GM19463 (cell line): ENCODE measurements around the gene H2BK1.

ENCODE experiments used
- ATAC-seq: cut with Tn5 transposase; IDR thresholded peaks from one replicate; pipeline ENCODE4 v1.9.1; 2021; ENCODE audit warnings: mild to moderate bottlenecking, moderate library complexity; ENCODE audit not compliant: unreplicated experiment

Gene H2BK1

DNA sequence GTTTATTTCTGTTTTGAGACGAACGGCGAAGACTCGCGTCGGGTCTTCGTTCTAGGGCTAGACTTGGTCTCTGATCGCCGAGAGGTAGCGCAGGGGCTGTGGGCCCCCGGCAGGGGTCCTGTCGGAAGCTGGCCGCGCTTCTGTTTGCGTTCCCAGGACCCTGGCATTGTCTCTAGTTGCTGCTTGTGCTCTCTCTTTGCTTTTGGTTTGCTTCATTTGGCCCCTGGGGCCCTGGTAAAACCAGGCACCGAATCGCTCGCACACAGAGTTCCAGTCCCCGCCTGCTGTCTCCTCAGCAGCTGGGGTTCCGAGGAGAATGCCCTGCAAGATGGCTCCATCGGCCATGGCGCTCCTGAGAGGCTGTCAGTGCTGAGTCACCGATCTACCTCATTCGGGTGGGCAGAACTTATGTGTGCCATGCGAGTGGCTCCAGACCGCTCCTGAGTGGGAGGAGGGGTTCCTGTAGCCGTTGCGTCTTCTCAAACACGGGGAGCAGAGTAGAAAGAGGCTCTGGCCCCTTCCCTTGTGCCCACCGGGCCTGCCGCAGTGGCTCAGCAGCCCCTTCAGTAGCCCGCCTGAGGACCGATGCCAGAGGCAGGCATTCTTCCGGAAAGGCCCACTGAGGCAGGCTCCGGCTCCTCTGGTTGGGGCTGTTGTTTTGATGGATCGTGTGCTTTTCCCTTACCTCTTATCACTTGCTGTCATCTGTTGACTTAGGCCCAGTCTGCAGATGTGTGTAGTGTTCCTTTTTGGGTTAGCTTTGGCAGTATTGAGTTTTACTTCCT, 22.8 kb upstream of the H2BK1 start:
- no peak for ATAC-seq

GRCh38 chr7:151232091-151232916, 22.0 kb upstream of the H2BK1 start, which contains the start of gene CHPF2:
Gene CHPF2 (plus strand): TSS chr7:151232483. CDS start chr7:151234012, 1,529 bp downstream.
- peak; percentile 99 for ATAC-seq

GRCh38 chr7:151231080-151231479, 20.8 kb upstream of the H2BK1 start:
- ATAC-seq: no peak

DNA sequence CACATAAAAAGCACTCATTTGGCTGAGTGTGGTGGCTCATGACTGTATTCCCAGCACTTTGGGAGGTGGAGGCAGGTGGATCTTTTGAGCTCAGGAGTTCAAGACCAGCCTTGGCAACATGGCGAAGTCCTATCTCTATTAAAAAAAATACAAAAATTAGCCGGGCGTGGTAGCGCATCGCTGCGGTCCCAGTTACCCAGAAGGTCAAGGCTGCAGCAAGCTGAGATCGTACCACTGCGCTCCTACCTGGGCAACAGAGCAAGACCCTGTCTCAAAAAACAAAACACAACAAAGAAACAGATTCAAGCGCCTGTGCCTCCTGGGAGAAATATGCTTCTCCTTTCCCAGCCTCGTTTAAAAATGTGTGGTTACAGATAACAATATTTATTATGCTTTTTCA, 19.0 kb upstream of the H2BK1 start:
- no peak for ATAC-seq

DNA sequence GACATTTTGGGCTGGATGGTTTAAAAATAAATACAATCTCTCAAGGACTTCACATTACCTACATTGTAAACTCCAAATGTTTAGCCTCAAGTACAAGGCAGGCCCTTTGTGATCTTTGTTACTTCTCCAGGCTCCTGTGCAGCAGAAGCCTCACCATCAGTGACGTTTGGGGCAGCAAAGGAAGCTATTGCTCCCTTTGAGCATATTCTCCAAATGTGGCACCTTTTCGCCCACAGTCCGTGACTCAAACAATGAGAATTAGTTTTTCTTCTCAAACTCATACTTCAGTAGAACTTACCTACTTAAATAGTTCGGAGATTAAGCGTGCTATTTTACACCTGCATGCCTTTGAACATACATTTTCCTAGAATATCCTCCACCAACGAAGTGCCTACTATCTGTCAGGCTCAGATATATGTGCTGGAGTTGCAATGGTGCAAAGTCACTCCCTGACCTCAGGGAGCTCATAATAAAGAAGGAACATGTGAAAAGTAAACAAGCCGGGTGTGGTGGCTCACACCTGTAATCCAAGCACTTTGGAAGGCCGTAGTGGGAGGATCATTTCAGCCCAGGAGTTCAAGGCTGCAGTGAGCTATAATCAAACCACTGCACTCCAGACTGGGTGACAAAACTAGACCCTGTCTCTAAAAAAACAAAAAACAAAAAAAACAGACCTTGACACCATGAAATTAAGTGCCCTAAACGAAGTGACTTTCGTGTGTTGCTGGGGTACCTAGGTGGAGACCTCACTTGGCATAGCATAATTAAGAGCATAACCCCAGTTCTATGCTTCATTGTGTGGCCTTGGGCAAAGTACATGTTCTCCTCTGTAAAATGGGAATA, 18.0 kb upstream of the H2BK1 start:
- no peak for ATAC-seq

DNA sequence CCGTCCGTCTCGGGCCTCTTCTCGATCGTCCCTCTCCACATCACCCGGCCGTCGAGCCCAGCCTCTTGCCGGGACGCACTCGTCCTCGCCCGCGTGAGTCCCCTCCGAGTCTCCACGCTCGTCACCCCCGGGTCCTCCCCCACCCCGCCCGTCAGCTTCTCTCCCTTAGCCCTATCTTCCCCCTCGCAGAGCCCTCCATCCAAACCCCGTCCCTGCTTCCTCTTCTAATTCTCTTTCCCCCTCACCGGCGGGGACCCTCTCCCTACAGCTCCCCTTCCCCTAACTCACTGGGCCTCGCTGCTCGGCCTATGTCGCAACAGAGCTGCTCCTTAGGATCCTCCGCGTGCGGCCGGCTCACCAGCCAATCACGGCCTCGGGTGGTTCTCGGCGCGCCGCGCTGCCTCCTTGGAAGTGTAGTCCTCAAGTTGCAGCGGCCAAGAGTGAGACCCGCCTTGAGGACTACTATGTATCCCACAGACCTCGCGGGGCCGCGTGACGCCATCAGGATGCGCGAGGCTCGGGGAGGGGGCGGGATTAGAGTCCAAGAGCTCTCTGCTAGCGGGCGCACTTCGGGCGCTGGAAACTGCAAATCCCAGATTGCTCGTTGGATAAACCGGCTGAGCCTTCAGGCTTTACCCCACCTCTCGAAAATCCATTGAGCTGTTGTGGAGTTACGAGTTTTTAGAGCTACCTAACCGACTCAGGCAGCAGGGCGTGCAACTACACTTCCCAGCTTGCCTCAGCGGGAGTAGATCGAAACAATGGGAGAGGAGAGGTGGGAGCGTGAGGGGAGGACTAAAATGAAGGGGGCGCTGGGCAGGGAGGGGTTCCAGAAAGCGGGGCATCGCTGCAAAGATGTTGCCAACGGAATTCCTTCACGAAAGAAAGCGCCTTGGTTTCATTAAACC, 16.8 kb upstream of the H2BK1 start, which contains the start of gene ABCF2:
Gene ABCF2 (minus strand): TSS at position 331 of the 908 bp plus-strand sequence. CDS start 747 bp downstream, outside the sequence.
- ATAC-seq: peak; percentile 99

- ATAC-seq: no peak
These were observed 16.2 kb upstream of the H2BK1 start for GRCh38 chr7:151226560-151226874.

DNA sequence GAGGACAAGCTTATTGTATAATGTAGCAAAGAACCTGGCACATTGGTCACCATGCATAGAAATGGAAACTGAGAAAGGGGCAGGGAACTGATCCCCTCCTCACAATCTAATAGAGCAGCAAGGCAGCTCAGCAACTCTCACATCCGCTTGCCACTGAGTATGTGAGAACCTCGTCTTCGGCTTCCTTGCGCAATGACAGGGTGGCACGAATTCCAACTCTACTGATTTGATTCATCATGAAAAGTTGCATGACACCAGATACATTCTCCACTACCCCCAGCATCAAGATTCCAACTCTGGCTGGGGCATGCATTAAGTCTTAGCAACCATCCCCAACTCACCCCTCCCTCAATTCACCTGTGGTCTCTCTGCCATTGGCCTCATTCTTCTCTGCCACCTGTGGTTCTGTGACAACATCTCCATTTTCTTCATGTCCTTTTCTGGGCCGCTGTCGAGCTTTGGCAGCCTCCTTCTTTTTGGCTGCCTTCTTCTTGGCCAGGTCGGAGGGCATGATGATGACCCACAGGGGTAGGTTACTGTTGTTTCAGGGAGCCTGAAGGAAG, 15.7 kb upstream of the H2BK1 start:
- ATAC-seq: no peak

DNA sequence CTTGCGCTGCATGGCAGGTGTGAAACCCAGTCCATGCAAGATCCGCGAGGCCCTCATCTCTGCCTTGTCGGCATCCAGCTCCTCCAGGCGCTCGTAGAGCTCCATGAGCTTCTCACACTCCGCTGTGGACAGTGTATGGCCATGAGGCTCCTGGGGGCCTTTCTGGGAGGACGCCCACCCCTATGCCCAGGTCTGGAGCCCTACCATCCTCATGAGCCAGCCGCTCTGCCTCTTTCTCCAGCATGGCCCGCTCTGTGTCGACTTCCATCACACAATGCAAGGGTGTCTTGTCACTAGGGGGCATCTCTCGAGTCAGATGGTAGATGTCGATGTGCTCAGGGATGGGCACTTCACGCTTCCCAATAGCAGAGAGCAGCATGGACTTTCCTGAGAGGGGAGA, 13.4 kb upstream of the H2BK1 start:
- no peak for ATAC-seq

GRCh38 chr7:151218170-151218569, 7.9 kb upstream of the H2BK1 start:
- ATAC-seq: no peak

DNA sequence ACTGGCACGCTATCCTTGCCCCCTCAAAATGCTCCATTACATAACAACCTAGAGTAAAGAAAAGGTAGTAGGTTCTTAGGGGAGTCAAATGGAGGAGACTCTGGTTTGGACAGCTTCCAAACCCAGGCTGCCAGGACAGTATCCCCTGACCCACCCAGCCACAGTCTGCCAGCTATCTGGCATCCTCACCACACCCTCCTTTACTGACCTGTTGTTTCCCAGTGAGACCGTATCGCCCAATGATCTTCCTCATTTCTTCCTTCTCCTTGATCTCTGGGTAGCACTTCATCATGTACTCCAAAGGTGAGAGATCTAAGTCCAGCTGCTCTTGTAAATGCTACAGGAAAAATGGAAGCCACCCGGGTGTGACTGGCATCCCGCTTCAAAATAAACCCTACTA, 5.1 kb upstream of the H2BK1 start:
- no peak for ATAC-seq

- no peak for ATAC-seq
These were observed 3.5 kb upstream of the H2BK1 start for GRCh38 chr7:151213826-151214225.

DNA sequence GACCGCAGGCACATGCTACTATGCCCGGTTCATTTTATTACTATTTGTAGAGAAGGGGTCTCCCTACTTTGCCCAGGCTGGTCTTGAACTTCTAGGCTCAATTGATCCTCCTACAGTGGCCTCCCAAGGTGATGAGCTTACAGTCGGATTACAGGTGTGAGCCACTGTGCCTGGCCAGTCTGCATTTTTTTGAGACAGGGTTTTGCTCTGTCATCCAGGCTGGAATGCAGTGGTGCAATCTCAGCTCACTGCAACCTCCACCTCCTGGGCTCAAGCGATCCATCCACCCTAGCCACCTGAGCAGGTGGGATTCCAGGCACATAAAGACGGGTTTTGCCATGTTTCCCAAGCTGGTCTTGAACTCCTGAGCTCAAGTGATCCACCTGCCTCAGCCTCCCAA, 2.3 kb upstream of the H2BK1 start:
- ATAC-seq: no peak

DNA sequence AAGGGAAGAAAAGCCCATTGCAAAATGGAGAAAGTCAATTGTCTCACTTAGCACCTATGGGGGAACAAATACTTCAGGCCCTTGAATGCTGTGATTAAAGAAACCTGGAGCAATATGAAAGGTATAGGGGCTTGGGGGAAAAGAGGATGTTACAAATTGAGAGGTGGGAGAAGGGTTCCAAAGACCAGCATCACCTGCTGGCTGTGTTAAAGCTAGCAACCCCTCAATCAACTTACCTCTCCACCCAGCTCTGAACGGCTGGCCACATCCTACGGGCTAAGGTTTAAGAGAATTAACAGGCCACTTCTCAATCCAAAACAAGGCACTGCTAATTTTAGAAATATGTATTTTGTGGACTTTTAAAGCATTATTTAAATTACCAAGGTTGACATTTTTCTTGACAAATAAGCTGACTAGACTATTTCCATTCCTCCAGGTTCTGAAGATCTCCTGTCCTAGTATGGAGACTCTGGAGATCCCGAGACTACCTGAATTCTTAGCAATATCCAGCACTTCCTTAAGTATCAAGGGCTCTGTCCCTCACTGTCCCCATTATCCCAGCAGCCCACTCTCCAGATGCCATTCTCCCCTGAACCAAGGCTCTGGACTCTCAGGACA, 976 bp upstream of the H2BK1 start:
- ATAC-seq: no peak

- no peak for ATAC-seq
These were observed 700 bp downstream of the H2BK1 start for GRCh38 chr7:151209588-151209987.

GRCh38 chr7:151208253-151208862, 1.9 kb downstream of the H2BK1 start:
- no peak for ATAC-seq

DNA sequence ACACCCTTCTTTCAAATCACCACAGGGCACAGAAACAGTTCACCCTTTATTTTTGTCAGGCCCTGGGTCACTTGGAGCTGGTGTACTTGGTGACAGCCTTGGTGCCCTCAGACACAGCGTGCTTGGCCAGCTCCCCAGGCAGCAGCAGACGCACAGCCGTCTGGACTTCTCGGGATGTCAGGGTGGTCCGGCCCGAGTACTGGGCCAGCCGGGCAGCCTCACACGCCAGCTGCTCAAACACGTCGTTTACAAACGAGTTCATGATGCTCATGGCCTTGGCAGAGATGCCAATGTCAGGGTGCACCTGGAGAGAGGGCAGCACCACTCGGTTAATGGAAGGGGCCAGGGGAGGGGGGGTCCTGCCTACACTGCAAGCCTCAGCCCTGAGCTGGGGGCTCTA, 2.5 kb downstream of the H2BK1 start:
- no peak for ATAC-seq

DNA sequence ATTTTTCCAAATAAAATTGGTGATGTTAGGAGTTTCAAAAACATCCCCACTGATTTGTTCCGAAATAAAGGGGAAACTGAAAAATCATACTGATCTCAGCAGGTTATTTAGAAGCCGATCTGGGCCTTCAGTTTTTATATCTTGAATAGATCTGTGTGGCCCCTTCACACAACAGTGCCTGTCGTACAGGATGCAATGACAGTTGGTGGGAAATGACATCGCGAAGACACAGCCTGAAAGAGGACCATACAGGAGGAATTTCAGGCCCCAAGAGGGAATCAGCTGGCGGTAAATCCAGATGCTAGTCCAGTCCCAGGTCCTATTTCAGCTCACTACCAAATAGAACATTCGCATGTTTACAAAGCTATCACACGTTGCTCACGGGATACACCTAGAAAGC, 3.0 kb downstream of the H2BK1 start:
- no peak for ATAC-seq

DNA sequence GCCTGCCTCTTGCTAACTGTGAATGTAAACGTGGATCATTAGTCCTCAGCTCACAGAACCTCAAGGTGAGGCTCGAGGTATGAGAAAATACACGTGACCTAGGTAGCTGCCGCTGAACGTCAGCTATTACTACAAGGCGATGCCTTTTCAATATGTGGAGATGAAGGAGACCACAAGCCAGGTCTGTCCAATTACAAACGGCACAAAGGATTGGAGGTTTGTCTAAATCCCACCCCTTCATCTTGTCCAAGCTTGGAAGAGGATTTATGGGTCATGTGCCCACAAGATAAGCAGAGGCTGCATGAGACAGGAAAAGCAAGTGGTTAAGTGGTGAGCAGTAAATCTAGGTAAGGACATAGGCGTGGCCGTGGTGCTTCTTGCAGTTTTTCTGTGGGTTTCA, 3.4 kb downstream of the H2BK1 start:
- no peak for ATAC-seq
